HG03439 (cell line): ENCODE results near the gene ESR2.
"Not testable (repeated sequence)": the region's sequence is repeated elsewhere in the genome, so short reads cannot be mapped to it uniquely, and the experiment has no call there.

Experiments
- ATAC-seq: cut with Tn5 transposase; IDR thresholded peaks from one replicate; pipeline ENCODE4 v1.9.1; 2021; ENCODE audit warnings: mild to moderate bottlenecking, moderate library complexity; ENCODE audit not compliant: unreplicated experiment

ESR2 gene

GRCh38 chr14:64225151-64225757, 68.9 kb downstream of the ESR2 start:
- ATAC-seq = no peak

- ATAC-seq = no peak
These were observed 72.7 kb downstream of the ESR2 start for GRCh38 chr14:64221391-64222003.

GRCh38 chr14:64220466-64220865, 73.7 kb downstream of the ESR2 start:
- no peak for ATAC-seq

- no peak for ATAC-seq
These were observed 74.1 kb downstream of the ESR2 start for GRCh38 chr14:64220056-64220455.

- ATAC-seq = no peak
These were observed 75.6 kb downstream of the ESR2 start for GRCh38 chr14:64218344-64219240.

GRCh38 chr14:64217834-64218233, 76.3 kb downstream of the ESR2 start:
- no peak for ATAC-seq

GRCh38 chr14:64217308-64217707, 76.9 kb downstream of the ESR2 start:
- no peak for ATAC-seq

GRCh38 chr14:64215978-64216377, 78.2 kb downstream of the ESR2 start:
- ATAC-seq = no peak

GRCh38 chr14:64215274-64215673, 78.9 kb downstream of the ESR2 start:
- ATAC-seq = no peak

GRCh38 chr14:64213853-64214570, 80.2 kb downstream of the ESR2 start:
- ATAC-seq = no peak

- ATAC-seq = no peak
These were observed 81.1 kb downstream of the ESR2 start for GRCh38 chr14:64213086-64213485.

GRCh38 chr14:64212666-64213065, 81.5 kb downstream of the ESR2 start:
- ATAC-seq = no peak

- not testable (repeated sequence) for ATAC-seq
These were observed 83.3 kb downstream of the ESR2 start for GRCh38 chr14:64210912-64211311.

GRCh38 chr14:64210216-64210615, 84.0 kb downstream of the ESR2 start:
- ATAC-seq = no peak

GRCh38 chr14:64209444-64210131, 84.6 kb downstream of the ESR2 start:
- ATAC-seq = no peak

- ATAC-seq = no peak
These were observed 85.2 kb downstream of the ESR2 start for GRCh38 chr14:64208981-64209380.

- no peak for ATAC-seq
These were observed 85.9 kb downstream of the ESR2 start for GRCh38 chr14:64208261-64208660.

GRCh38 chr14:64203366-64204006, 90.7 kb downstream of the ESR2 start:
- no peak for ATAC-seq

- no peak for ATAC-seq
These were observed 91.5 kb downstream of the ESR2 start for GRCh38 chr14:64202716-64203115.

- no peak for ATAC-seq
These were observed 92.1 kb downstream of the ESR2 start for GRCh38 chr14:64201921-64202545.
